Liver (tissue), 9 donors: ENCODE data around the gene EML4. TPM values are rescaled to one million over a fixed set of nuclear protein-coding genes. Genes with fewer than 3 reads are reported as not detected.

Experiments
- DNase-seq: peaks from one replicate; pipeline ENCODE4 v3.0.0-alpha.2; 2017; ENCODE audit warnings: low spot score
- H3K27ac ChIP-seq, 2 donors: one replicate each; pipeline ENCODE4 v1.7.0; 2013; ENCODE audit warnings: inconsistent platforms in 2 of 2, low read length in 2 of 2, control low read depth in 1 of 2, low read depth in 1 of 2, mild to moderate bottlenecking in 1 of 2
- H3K27me3 ChIP-seq, 4 donors: one replicate each; pipeline versions ENCODE4 v1.6.1 to v1.7.0; 2013; ENCODE audit warnings: low read length in 3 of 4, inconsistent platforms in 1 of 4, mild to moderate bottlenecking in 1 of 4, moderate library complexity in 1 of 4; ENCODE audit not compliant: control insufficient read depth in 4 of 4, insufficient read depth in 4 of 4
- H3K36me3 ChIP-seq, 4 donors: one replicate each; pipeline versions ENCODE4 v1.6.1 to v1.7.0; 2013; ENCODE audit warnings: low read length in 3 of 4, mild to moderate bottlenecking in 3 of 4, low read depth in 1 of 4, moderate library complexity in 1 of 4; ENCODE audit not compliant: control insufficient read depth in 4 of 4, insufficient read depth in 3 of 4
- H3K4me1 ChIP-seq, 4 donors: one replicate each; pipeline versions ENCODE4 v1.6.1 to v1.7.0; 2013; ENCODE audit warnings: low read length in 3 of 4, mild to moderate bottlenecking in 3 of 4, moderate library complexity in 1 of 4; ENCODE audit not compliant: control insufficient read depth in 4 of 4, insufficient read depth in 4 of 4
- H3K4me3 ChIP-seq, 3 donors: one replicate each; pipeline versions ENCODE4 v1.6.1 to v1.7.0; 2013; ENCODE audit warnings: low read length in 3 of 3, control low read depth in 1 of 3, low read depth in 1 of 3, mild to moderate bottlenecking in 1 of 3
- H3K9ac ChIP-seq, 2 donors: one replicate each; pipeline ENCODE4 v1.7.0; 2013; ENCODE audit warnings: low read length in 2 of 2, mild to moderate bottlenecking in 2 of 2, moderate library complexity in 2 of 2, control low read depth in 1 of 2, low read depth in 1 of 2
- H3K9me3 ChIP-seq, 4 donors: one replicate each; pipeline versions ENCODE4 v1.6.1 to v1.7.0; 2013; ENCODE audit warnings: low read length in 3 of 4; ENCODE audit not compliant: control insufficient read depth in 4 of 4
- CTCF ChIP-seq: fragments of 150-350 bp; IDR thresholded peaks from 2 replicates; pipeline ENCODE4 v1.5.1; 2017; ENCODE audit warnings: improper control_type of control experiment, low read depth, low read length; ENCODE audit not compliant: missing input control
- FOXA1 ChIP-seq: IDR thresholded peaks from 2 replicates; pipeline ENCODE4 v1.6.1; 2016; ENCODE audit warnings: antibody characterized with exemption
- HNF4A ChIP-seq, 2 donors: conservative IDR thresholded peaks; 2 replicates each; pipeline ENCODE4 v1.6.1; 2016; ENCODE audit warnings: antibody characterized with exemption in 2 of 2, mild to moderate bottlenecking in 2 of 2
- HNF4G ChIP-seq: IDR thresholded peaks from 2 replicates; pipeline ENCODE4 v1.6.1; 2016; ENCODE audit warnings: antibody characterized with exemption
- JUND ChIP-seq, 2 donors: IDR thresholded peaks; 2 replicates each; pipeline ENCODE4 v1.6.1; 2016; ENCODE audit warnings: antibody characterized with exemption in 2 of 2
- MAX ChIP-seq: IDR thresholded peaks from 2 replicates; pipeline ENCODE4 v1.6.1; 2016; ENCODE audit warnings: antibody characterized with exemption
- NR2F2 ChIP-seq: IDR thresholded peaks from 2 replicates; pipeline ENCODE4 v1.6.1; 2016; ENCODE audit warnings: antibody characterized with exemption
- RAD21 ChIP-seq, 2 donors: IDR thresholded peaks; 2 replicates each; pipeline ENCODE4 v1.6.1; 2016; ENCODE audit warnings: antibody characterized with exemption in 2 of 2, mild to moderate bottlenecking in 2 of 2
- REST ChIP-seq: IDR thresholded peaks from 2 replicates; pipeline ENCODE4 v1.6.1; 2016; ENCODE audit warnings: antibody characterized with exemption, mild to moderate bottlenecking
- RXRA ChIP-seq, 2 donors: IDR thresholded peaks; 2 replicates each; pipeline ENCODE4 v1.6.1; 2017 to 2018; ENCODE audit warnings: antibody characterized with exemption in 2 of 2, mild to moderate bottlenecking in 1 of 2
- WGBS: extraction: QIAGEN DNeasy Blood & Tissue Kit; methylation state at CpG from one replicate; pipeline ENCODE4 v1.1.7; 2013; 5-methylcytosine and 5-hydroxymethylcytosine counted together
- polyA plus RNA-seq, 2 donors: library from polyadenylated mRNA; stranded (reverse) in 1 of 2; unstranded in 1 of 2; fragments of 200-250 nt in 1 of 2; fragments of >200 nt in 1 of 2; fragmentation: Nextera tagmentation in 1 of 2; extraction: Ambion mirVana in 1 of 2; gene quantifications; one replicate each; pipeline versions ENCODE4 v1.2.1 to v1.2.3, GENCODE V29; 2013 to 2015
- total RNA-seq, 2 donors: library from RNA; depleted of rRNA; stranded (reverse); fragments of >200 nt; gene quantifications; one replicate each; pipeline ENCODE4 v1.2.3, GENCODE V29; 2014
- donor health status: healthy.
- donor health status: healthy.
- donor health status: healthy.
- donor health status: healthy.
- donor health status: healthy.

Gene EML4
- total and polyA plus RNA-seq, 4 donors = 12.8 to 49.6 (median 34.8) TPM

GRCh38 chr2:42317486-42317885 lies 148.3 kb downstream of the EML4 start (continued):
- TF ChIP-seq REST = no peak

GRCh38 chr2:42317945-42318344 lies 148.8 kb downstream of the EML4 start:
- no peaks in the 10 kb centered on the region for H3K9me3 ChIP-seq
- no peak overlapping the region for H3K27ac ChIP-seq
- H3K36me3 ChIP-seq = peaks cover 2 to 38% (median 17%) of the 10 kb centered on the region in 4 donors
- no peak for DNase-seq
- H3K4me1 ChIP-seq = no peaks in the 10 kb centered on the region
- H3K27me3 ChIP-seq = no peaks in the 10 kb centered on the region
- no peak for TF ChIP-seq REST
- no peak for TF ChIP-seq FOXA1
- no peak for TF ChIP-seq RXRA (IDR thresholded peaks at IDR 0.05)
- H3K4me3 ChIP-seq = no peak overlapping the region
- no peak overlapping the region for H3K9ac ChIP-seq

- Histone ChIP-seq H3K27ac (no peak overlapping the region), H3K9me3 (no peaks in the 10 kb centered on the region), H3K9ac (no peak overlapping the region), H3K4me1 (no peaks in the 10 kb centered on the region), H3K27me3 (no peaks in the 10 kb centered on the region), H3K4me3 (no peak overlapping the region), H3K36me3 (peaks cover 2 to 38% (median 20%) of the 10 kb centered on the region in 4 donors)
- WGBS = 97% methylated on average over 5 of the region's 5 CpGs
- DNase-seq = no peak
- no peak for TF ChIP-seq CTCF
- TF ChIP-seq JUND (IDR thresholded peaks at IDR 0.05) = no peak
- TF ChIP-seq REST = no peak
- no peak for TF ChIP-seq RAD21 (IDR thresholded peaks at IDR 0.05)
- TF ChIP-seq HNF4A (conservative IDR thresholded peaks at IDR 0.05) = no peak
- no peak for TF ChIP-seq MAX
- TF ChIP-seq NR2F2 = no peak
- TF ChIP-seq HNF4G = no peak
Measured at GRCh38 chr2:42319265-42319664, 150.1 kb downstream of the EML4 start.
